NCI-H774 (cell line): ENCODE results near the gene BORCS8.
"Not testable (repeated sequence)": the region's sequence is repeated elsewhere in the genome, so short reads cannot be mapped to it uniquely, and the experiment has no call there.

Source experiments
- DNase-seq: peaks from one replicate; lab custom pipeline; 2025; lab: John Stamatoyannopoulos, UW

The BORCS8 gene

GRCh38 chr19:19179548-19180441 is 12.2 kb downstream of the BORCS8 start:
- DNase-seq = no peak

GRCh38 chr19:19176950-19177349 is 15.0 kb downstream of the BORCS8 start:
- DNase-seq = no peak

GRCh38 chr19:19173243-19173642 is 18.7 kb downstream of the BORCS8 start:
- DNase-seq = not testable (repeated sequence)

GRCh38 chr19:19171821-19172532 is 20.0 kb downstream of the BORCS8 start:
- DNase-seq = no peak

GRCh38 chr19:19170873-19171672 is 20.9 kb downstream of the BORCS8 start:
- no peak for DNase-seq

GRCh38 chr19:19170053-19170872 is 21.7 kb downstream of the BORCS8 start, which contains the start of gene MEF2B:
Gene MEF2B, minus strand, starts transcription at chr19:19170263. Its CDS starts 19,528 bp downstream, at chr19:19150735.
- DNase-seq = peak; percentile 67

- DNase-seq = no peak
Measured at GRCh38 chr19:19169236-19170052, 22.5 kb downstream of the BORCS8 start.

GRCh38 chr19:19167612-19168011 is 24.3 kb downstream of the BORCS8 start:
- DNase-seq = no peak

- no peak for DNase-seq
Measured at GRCh38 chr19:19165396-19165795, 26.6 kb downstream of the BORCS8 start.

GRCh38 chr19:19162495-19162894 is 29.5 kb downstream of the BORCS8 start:
- no peak for DNase-seq

- DNase-seq = no peak
Measured at GRCh38 chr19:19160461-19161035, 31.4 kb downstream of the BORCS8 start.

GRCh38 chr19:19159534-19159933 is 32.4 kb downstream of the BORCS8 start:
- no peak for DNase-seq

- DNase-seq = no peak
Measured at GRCh38 chr19:19157808-19158207, 34.1 kb downstream of the BORCS8 start.

GRCh38 chr19:19155495-19156219 is 36.3 kb downstream of the BORCS8 start:
- no peak for DNase-seq

- DNase-seq = no peak
Measured at GRCh38 chr19:19154768-19155494, 37.0 kb downstream of the BORCS8 start.

GRCh38 chr19:19152668-19153384 is 39.1 kb downstream of the BORCS8 start:
- DNase-seq = no peak

GRCh38 chr19:19151418-19151817 is 40.5 kb downstream of the BORCS8 start:
- no peak for DNase-seq

GRCh38 chr19:19149435-19149834 is 42.5 kb downstream of the BORCS8 start:
- no peak for DNase-seq
